Osteocyte (in vitro differentiated cells): ENCODE results near the gene EHD3. TPM values are rescaled to one million over a fixed set of nuclear protein-coding genes. Genes with fewer than 3 reads are reported as not detected.

Experiments
- DNase-seq: peaks from one replicate; pipeline ENCODE4 v3.0.0; 2021; ENCODE audit warnings: mixed read lengths; ENCODE audit not compliant: unreplicated experiment; ENCODE audit errors: extremely low spot score
- H3K27ac Mint-ChIP-seq: one replicate; pipeline ENCODE4 v1.8.0; 2021; ENCODE audit warnings: mild to moderate bottlenecking, mixed read lengths; ENCODE audit not compliant: unreplicated experiment
- H3K27me3 Mint-ChIP-seq: one replicate; pipeline ENCODE4 v1.8.0; 2021; ENCODE audit warnings: mixed read lengths; ENCODE audit not compliant: unreplicated experiment
- H3K36me3 Mint-ChIP-seq: one replicate; pipeline ENCODE4 v1.8.0; 2021; ENCODE audit warnings: mixed read lengths; ENCODE audit not compliant: unreplicated experiment
- H3K4me1 Mint-ChIP-seq: one replicate; pipeline ENCODE4 v1.8.0; 2021; ENCODE audit warnings: mixed read lengths; ENCODE audit not compliant: unreplicated experiment
- H3K4me3 Mint-ChIP-seq: one replicate; pipeline ENCODE4 v1.8.0; 2021; ENCODE audit warnings: mild to moderate bottlenecking, moderate library complexity, mixed read lengths; ENCODE audit not compliant: unreplicated experiment
- H3K9me3 Mint-ChIP-seq: one replicate; pipeline ENCODE4 v1.8.0; 2021; ENCODE audit warnings: mixed read lengths; ENCODE audit not compliant: unreplicated experiment
- CTCF ChIP-seq: fragments of 200-600 bp; sonication (generic); IDR thresholded peaks from 2 replicates; pipeline ENCODE4 v1.5.0; 2021; ENCODE audit warnings: antibody characterized with exemption, mild to moderate bottlenecking, moderate library complexity
- total RNA-seq: library from RNA; stranded (reverse); gene quantifications from 2 replicates; pipeline ENCODE4 v1.2.1, GENCODE V29; 2021

Gene EHD3
- total RNA-seq, 1 donor from 2014 or later, result 25.9 TPM

- no peak overlapping the region for H3K27ac Mint-ChIP-seq
- H3K4me1 Mint-ChIP-seq, result no peaks in the 10 kb centered on the region
- H3K4me3 Mint-ChIP-seq, result no peak overlapping the region
- H3K27me3 Mint-ChIP-seq, result peaks cover 8% of the 10 kb centered on the region
- TF ChIP-seq CTCF, result no peak
- no peaks in the 10 kb centered on the region for H3K9me3 Mint-ChIP-seq
- peak; percentile 32 for DNase-seq
- no peaks in the 10 kb centered on the region for H3K36me3 Mint-ChIP-seq
Measured at GRCh38 chr2:31207790-31208189, 26.2 kb upstream of the EHD3 start.

- H3K4me3 Mint-ChIP-seq, result no peak overlapping the region
- DNase-seq, result peak; percentile 23
- no peak overlapping the region for H3K27ac Mint-ChIP-seq
- H3K27me3 Mint-ChIP-seq, result peaks cover 8% of the 10 kb centered on the region
- H3K9me3 Mint-ChIP-seq, result no peaks in the 10 kb centered on the region
- no peak for TF ChIP-seq CTCF
- H3K4me1 Mint-ChIP-seq, result no peaks in the 10 kb centered on the region
- no peaks in the 10 kb centered on the region for H3K36me3 Mint-ChIP-seq
Measured at GRCh38 chr2:31208240-31208639, 25.7 kb upstream of the EHD3 start.

DNA sequence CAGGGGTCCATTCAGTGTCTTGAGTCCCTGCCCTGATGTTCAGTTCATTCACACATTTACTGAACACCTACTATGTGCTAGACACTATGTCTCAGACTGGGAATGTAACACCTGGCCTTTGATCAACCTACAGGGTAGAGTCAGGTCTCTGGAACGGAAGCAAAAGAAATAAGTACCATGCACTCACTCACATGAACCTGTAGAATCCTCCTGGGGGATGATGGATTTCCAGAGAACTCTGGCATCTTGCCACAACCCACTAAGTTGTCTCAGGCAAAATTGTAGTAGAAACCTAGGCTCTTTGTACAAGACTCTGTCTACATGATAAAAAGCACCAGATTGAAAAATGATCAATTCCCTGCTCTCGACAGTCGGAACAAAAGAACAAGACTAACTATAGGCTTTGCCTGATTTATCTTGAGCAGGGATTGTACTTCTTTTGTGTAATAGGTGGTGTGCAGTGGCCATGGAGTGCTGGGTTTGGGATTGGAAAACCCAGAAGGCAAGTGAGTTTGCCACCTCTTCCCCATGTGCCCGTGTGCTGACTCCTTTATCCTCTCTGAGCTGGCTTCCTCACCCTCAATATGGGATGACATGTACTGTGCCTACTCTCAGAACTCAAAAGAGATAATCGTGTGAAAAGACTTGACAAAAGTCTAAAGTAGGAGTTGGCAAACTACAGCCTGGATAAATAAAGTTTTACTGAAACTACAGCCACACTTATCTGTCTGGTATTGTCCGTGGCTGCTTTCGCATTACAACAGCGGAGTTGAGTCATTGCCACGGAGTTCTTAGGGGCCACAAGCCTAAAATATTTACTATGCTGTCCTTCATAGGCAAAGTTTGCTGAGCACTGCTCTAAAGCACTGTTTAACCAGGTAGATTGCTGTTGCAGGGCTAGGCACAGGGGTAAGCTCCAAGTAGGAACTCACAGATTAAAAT is 21.0 kb upstream of the EHD3 start:
- H3K27ac Mint-ChIP-seq, result no peak overlapping the region
- no peaks in the 10 kb centered on the region for H3K27me3 Mint-ChIP-seq
- H3K9me3 Mint-ChIP-seq, result no peaks in the 10 kb centered on the region
- no peaks in the 10 kb centered on the region for H3K4me1 Mint-ChIP-seq
- no peak overlapping the region for H3K4me3 Mint-ChIP-seq
- H3K36me3 Mint-ChIP-seq, result no peaks in the 10 kb centered on the region
- TF ChIP-seq CTCF, result no peak
- DNase-seq, result peak; percentile 13

DNA sequence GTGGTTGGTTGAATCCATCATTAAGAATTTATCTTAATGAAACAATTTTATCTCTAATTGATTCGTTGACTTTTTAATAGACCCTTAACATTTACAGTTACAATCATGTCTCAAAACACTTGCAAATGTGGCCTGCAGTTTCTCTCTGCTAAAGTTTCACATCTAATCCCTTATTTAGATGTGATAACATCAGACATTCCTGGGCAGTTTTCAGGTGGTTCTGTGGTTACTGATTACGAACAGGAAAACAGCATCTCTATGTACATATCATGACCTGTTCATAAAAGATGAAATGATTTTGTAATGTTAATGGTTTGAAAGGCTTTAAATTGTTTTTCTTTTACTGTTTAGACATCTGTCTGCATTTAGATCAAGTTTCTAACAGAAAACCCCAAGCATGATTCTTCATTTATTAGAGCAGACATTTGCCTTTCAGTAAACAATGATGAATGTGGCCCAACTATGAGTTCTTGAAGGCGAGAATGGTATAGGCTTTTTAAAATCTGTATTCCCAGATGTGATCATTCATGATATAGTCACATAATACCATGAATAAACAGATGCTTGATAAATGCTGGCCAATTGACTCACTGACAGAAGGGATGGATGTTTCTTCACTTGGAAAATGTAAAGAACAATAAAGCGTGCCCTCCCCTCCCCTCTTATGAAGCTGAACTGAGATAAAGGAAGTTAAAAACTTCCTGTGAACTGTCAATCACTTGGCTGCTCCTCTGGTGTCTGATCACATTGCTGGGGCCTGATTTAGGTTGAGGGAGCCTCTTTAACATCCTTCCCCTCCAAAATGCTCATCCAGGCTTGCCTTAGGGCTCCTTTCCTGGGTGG is 20.1 kb upstream of the EHD3 start:
- Mint-ChIP-seq H3K4me3 (no peak overlapping the region), H3K27ac (no peak overlapping the region), H3K4me1 (no peaks in the 10 kb centered on the region), H3K36me3 (no peaks in the 10 kb centered on the region), H3K9me3 (no peaks in the 10 kb centered on the region), H3K27me3 (no peaks in the 10 kb centered on the region)
- no peak for DNase-seq
- TF ChIP-seq CTCF, result no peak

GRCh38 chr2:31214444-31214915 is 19.5 kb upstream of the EHD3 start:
- Mint-ChIP-seq H3K27ac (no peak overlapping the region), H3K27me3 (peaks cover 2% of the 10 kb centered on the region), H3K9me3 (no peaks in the 10 kb centered on the region), H3K4me3 (no peak overlapping the region), H3K4me1 (no peaks in the 10 kb centered on the region), H3K36me3 (no peaks in the 10 kb centered on the region)
- DNase-seq, result peak; percentile 69
- TF ChIP-seq CTCF, result no peak
